Measurements from ENCODE around the gene CHST1.

CHST1 gene

DNA sequence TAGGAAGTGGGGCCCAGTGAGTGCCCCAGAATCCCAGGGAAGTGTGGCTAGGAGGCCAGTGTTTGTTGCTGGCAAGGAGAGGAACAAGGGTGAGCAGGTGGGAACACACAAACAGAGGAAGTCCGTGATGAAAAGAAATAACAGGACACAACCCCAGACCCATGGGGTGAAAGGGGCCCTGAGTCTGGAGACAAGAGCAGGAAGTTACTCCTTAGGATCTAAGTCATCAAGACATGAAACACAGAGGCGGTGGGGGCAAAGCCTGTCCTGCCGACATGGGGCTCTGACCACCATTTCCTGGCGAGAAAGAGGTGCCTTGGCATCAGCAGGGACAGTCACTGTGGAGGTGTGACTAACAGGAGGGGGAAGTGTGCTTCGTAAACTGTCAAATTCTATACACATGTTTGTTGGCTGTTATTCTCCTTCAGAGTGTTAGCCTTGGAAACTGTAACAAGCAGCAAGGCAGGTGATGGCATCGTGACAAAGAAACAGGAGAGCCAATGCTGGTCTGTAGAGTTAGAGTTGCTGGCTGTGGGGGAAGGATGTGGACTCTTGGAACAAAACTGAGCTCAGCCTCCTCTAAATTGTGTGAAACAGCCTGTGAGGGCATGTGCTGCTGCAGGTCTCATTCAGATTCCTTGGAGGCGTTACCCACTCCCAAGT is 21.7 kb downstream of the CHST1 start:
- DNase-seq = no peak

DNA sequence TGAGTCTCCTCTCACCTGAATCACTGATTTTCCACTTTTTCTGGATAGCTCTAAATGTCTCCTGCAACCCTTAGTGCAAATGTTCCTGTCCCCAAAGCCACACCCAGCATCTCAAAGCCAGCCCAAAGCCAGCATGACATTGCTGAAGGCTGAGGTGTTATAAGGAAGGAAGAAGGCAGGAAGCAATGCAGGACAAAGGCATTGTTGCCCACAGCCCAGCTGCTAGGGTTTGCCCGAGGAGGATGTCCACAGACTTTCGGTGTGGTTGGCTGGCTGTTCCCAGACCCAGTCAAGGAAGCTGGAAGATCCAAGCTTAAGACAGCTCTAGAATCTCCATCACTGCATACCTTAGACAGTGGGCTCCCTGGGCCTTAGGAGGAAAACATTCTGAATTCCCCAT is 23.5 kb downstream of the CHST1 start:
- no peak for DNase-seq

DNA sequence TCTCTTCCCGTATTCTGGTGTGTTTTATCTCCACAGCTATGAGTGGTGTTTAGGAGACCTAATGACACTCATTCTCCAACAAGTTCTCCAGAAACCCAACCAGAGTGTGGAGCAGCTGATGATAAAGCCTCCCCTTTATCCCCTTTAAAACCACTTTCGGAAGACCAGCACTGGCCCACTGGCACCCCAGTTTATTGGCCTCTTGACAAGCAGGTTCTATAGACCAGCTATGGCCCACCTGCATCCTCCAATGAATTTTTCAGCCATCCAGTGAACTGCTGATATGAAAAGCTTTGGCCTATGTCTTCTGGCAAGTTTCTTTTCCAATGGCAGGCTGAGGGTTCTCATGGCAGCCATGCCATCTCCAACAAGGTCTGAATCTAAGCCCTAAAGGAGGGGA is 27.4 kb downstream of the CHST1 start:
- DNase-seq = no peak

DNA sequence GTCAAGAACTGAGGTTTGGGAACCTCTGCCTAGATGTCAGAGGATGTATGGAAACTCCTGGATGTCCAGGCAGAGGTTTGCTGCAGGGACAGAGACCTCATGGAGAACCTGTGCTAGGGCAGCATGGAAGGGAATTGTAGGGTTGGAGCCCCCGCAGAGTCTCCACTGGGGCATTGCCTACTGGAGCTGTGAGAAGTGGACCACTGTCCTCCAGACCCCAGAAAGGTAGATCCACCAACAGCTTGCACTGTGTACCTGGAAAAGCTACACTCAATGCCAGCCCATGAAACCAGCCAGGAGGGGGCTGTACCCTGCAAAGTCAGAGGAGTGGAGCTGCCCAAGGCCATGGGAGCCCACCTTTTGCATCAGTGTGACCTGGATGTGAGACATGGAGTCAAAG is 29.5 kb downstream of the CHST1 start:
- no peak for DNase-seq

DNA sequence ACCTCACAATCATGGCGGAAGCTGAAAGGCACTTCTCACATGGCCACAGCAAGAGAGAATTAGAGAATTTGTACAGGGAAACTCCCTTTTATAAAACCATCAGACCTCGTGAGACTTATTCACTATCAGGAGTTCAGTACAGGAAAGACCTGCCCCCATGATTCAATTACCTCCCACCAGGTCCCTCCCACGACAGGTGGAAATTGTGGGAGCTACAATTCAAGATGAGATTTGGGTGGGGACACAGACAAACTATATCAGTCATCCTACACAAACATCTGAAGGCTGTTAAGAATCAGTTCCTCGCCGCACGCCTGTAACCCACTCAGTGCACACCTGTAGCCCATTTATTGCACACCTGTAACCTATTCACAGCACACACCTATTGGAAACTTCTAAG is 39.8 kb downstream of the CHST1 start:
- DNase-seq = no peak

DNA sequence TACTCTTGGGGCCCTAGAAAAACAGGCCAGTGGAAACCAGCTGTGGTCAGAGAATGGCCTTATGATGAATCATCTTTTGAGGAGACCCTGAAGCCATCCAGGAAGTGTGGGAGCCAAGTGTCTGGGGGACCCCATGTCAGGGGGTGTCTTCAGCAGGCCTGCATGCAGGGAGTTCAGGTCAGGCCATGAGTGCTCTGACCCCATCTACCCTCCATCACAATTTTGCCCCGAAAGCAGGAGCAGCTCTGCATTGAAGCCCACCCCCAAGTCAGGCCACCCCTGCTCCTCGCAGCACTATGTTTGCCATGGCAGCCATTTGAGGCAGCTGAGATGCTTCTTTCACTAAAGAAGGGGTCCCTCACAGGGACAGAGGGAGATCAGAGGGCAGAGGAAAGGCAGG is 41.3 kb downstream of the CHST1 start:
- DNase-seq = no peak

DNA sequence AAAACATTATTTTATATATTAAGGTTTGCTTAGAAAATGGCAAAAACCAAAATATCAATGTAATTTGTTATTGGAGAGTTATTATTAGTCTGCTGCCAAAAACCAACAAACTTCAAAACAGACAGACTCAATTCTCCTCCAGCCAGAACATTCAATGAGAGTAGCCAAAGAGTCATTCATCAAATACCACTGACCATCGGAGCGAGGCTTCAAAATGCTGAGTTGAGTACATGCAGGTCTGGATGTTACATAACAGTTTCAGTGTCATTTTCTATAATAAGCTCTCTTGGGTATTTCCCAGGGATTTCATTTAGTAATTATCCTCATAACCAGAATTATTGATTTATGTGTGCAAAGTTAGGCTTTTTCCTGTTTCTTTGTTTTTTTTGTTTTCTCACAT is 42.6 kb downstream of the CHST1 start:
- no peak for DNase-seq

DNA sequence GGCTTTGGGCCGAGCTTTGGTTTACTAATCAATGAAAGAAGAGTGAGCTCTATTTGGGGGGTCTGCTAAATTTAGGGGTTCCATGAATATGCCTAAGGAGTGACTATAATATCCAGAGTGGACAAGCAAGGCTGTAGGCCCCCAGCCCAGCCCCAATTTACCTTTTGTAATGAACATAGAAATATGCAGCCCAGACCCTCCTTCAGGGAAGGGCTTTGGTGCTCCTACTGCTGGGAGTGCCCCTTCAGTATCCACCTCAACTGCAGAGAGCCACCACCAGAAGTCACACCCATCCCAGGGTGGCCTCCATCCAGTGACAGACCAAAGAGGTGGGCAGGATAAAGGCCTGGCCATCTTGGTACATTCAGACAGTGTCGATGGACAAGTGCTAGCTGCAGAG is 43.1 kb downstream of the CHST1 start:
- no peak for DNase-seq

DNA sequence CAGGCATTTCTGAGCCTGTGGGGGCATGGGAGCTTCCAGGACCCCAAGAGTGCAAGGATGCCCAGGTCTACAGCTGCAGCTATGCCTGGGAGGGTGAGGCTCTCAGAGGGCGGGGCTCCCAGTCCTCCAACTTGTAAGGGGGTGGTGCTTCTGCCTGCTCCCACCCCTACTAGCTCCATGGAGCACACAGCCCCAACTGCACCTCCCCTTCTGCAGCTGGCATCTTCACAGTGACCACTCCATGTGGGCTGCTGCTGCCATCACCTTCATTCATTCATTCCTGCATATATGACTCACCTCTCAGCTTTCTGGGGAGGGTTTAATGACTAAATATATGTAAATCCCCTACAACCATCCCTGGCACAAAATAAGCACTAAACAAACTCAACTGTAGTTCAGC is 43.8 kb downstream of the CHST1 start:
- no peak for DNase-seq

DNA sequence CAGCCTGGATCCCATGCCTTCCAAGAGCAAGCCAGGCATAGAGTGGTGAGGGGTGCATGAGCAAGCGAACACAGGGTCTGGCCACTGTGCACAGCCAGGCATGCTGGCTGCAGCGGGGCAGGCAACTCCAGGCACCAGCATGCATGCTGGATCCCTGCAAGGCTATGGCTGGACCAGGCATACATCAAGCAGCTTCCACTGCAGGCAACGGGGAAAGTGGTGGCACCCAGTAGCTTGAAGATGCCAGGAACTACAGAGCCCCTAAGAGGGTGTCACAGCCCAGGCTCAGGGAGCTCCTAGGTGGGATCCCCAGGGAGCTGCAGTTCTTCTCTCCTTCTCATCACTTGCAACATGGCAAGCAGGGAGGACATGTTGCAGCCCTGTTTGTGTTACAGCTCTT is 45.2 kb downstream of the CHST1 start:
- no peak for DNase-seq

DNA sequence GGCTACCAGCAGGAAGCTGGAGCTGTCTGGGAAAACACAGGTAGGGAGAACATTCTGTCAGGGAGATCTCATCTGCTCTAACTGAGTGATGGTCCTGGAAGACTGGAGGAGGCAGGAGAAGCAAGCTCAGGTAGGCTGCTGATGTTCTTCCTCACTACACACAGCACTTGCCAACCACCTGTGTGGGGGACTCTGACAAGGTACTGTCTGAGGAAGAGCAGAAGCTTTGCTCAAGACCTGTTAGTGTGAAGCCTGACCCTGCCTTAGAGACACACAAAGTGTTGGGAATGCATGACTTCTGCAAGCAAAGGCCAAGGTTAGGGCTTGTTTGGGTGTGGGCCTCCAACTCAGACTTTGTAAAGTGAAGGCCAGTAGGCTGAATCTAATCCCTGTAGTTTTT is 46.5 kb downstream of the CHST1 start:
- no peak for DNase-seq

DNA sequence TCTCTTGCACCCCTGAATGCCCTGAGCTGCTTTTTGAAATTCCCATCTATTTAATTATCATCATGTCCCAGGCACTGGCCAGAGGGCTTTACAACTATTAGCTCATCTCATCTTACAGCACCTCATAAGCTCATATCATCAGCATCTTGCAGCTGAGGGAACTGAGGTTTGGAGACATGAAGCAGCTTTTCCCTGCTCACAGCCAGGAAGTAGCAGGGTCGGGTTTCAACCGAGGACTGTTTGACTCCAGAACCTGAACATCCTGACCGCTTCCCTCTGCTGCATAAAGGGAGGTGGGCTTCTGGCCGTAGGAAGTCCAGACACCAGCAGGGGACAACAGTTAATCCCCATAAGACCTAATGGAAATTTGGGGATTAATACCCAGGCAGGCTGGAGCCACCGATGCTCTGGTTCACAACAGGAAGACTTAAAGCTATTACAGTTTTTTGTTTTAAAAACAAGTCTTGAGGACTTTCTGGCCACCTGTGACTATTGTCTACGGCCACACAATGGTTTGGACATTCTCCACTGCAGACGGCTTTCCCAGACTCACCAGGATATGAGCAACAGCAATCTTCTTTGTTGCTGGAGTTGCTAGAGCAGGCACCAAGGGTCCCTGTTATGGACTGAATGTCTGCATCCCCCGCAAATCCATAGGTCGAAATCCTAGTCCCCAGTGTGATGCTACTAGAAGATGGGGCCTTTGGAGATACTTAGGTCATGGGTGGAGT is 47.4 kb downstream of the CHST1 start:
- no peak for DNase-seq

DNA sequence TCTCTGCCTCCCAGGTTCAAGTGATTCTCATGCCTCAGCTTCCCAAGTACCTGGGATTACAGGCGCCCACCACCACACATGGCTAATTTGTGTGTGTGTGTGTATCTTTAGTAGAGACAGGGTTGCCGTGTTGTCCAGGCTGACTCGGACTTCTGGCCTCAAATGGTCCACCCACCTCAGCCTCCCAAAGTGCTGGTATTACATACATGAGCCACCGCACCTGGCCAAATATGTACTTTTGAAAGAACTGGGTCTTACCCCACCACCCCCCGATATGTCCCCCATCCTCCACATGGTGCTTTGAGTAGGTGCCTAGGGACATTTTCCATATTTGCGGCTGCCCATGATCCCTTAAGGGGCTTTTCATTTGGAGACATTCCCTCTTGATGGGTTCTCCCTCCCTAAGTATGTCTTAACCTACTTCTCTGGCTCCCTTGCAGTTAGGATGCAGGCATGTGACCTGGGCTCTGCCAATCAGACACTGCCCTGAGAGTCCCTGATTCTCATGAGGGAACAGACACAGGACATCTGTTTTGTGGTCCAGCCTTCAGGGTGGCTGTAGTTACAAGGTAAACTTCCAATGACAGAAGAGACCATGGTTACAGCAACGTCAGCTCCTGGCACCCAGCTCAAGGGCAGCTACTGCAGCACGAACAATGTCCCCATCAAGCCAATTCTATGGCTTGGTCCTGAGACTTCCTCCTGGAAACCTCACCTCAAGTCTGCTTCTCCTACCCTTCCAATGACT is 48.4 kb downstream of the CHST1 start:
- DNase-seq = no peak

DNA sequence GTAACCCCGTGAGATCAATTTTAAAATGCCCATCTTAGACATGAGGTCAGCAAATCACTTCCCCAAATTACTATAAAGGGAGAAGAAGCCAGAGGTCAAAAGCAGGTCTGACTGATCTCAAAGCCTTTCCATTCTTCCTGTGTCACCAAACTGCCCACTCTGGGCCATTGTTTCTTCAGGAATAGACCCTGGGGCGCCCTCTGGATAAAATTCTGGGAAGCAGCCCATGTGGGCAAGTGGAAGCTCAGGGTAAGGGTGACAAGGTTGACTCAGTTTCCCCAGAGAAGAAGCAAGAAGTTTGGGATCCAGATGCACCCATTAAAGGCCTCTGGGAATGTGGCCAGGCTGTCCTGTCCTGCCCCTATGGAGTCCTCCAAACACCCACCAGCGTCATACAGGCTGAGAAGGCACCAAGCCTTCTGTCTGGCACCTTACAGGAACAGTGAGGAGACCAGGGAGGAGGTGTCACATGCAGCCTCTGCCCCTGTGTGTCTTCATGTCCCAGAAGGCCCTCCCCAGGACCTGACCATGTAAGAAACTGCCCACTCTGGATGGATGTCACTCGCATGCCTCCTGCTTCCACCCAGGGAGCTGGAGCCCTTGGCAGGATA is 50.1 kb downstream of the CHST1 start:
- DNase-seq = no peak

DNA sequence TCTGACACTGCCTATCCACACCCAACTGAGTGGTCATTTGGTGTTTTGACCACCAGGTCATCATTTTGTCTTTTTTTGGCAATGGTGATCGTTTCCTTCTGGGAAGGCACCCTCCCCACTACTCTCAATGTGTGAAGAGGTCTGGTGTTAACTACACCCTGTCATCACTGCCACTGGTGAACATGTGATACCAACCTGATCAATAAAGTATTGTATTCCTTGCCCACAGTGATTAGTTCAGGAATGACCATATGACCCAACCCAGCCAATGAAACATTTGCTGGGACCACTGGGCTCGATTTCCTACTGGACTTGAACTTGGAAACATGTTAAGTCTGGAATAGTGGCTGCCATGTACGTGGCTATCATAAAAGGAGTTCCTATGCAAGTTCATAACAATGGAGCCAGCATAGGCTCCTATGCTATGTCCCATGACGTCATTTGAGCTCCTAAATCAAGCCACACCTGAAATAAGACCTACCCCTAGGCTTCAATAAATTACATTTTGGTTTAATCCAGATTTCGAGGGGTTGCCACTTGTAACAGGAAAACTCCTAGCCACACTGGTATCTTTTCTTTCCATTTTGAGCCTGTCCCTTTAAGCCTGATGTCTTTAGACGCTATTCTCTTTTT is 51.1 kb downstream of the CHST1 start:
- DNase-seq = no peak

DNA sequence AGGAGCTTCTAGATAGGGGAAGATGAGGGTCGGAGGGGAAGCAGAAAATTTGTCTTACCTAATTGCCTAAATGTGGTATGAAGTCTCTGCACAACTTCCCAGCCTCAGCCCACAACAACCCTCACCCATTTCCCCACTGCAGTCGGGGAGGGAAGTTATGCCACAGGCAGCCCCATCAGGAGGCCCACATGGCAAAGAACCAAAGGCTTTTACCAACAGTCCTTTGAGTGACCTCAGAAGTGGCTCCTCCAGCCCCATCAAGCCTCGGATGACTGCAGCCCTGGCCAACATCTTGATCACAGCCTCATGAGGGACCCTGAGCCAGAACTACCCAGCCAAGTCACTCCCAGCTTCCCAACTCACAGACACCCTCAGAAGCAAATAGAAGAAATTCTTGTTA is 54.8 kb downstream of the CHST1 start:
- no peak for DNase-seq

DNA sequence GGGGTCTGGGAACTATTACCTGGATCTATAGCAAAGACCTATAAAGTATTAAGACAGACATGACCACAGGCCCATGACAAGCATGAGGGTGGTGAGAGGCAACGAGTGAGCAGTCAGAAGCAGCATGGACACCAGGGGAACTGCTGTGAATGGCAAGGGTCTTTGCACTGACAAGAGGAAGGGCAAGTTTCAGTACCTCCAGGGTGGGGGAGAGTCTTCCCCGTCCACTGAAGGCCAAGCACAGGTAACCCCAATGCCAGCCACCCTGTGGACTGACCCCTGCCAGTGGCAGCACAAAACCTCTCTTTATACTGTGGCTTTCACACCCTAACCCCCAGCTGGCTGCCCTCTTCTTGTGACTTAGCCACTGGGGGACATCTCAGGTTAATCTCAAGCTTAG is 55.5 kb downstream of the CHST1 start:
- DNase-seq = no peak

DNA sequence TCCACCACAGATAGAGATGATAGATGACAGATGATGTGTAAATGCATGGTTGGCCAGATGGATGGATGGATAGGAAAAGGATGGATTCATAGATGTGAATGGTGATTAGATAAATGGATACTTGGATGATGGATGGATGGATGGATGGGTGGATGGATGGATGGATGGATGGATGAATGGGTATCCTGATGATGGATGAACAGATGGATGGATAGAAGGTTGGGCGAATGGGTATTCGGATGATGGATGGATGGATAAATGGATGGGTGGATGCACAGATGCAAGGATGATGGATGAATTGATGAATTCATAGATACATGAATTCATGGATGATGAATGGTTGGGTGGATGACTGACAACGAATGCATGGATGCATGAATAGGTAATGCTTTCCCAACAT is 56.1 kb downstream of the CHST1 start:
- DNase-seq = no peak

DNA sequence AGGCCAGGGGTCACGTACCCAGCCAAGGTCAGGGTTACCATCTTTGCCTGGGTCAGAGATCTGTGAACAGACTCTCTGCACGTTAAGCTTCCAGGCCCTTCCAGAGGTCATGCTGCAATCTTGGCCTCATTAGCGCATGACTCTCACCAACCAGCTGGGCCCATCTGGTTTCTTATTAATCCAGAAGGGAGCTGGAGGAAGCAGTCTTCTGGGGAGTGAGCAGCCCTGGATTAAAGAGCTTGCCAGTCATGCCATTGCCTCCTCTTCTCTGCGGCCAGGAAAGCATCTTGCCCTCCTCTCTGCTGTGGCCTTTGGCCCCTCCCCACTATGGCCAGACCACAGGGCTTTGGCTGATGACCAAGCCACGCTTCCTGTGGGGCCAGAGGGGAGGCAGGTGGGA is 57.4 kb downstream of the CHST1 start:
- DNase-seq = no peak

DNA sequence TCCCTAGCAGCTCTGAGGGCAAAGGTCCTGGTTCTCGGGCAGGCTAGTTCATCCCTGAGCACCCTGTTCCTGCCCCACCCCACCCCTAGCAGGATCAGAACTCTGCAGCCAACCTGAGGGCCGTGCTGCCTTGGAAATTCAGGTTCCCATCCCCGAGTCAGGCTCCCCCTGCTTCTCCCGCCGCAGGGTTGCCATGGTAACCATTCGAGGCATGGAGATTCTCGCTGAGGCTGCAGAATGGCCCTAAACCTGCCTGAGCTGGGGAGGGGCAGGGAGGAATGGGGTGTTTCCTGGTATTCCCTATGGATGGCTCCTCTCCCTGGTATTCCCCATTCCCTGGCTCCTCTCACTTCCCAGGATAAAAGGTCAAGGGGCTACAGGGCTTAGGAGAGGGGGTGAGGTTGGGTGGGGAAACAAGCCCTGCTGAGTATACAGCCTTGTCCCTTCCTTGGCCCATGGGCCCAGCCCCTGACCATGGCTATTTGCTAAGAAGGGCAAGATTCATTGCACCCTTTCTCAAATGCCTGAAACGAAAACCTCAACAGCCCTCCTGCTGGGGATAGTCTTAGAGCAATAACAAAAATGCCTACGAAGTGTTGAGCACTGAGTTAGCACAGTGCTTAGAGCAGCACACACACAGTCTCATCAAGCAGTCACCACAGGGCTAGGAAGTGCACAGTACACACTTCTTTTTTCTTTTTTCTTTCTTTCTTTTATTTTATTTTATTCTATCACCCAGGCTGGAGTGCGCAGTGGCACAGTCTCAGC is 58.7 kb downstream of the CHST1 start:
- peak; percentile 3 for DNase-seq

DNA sequence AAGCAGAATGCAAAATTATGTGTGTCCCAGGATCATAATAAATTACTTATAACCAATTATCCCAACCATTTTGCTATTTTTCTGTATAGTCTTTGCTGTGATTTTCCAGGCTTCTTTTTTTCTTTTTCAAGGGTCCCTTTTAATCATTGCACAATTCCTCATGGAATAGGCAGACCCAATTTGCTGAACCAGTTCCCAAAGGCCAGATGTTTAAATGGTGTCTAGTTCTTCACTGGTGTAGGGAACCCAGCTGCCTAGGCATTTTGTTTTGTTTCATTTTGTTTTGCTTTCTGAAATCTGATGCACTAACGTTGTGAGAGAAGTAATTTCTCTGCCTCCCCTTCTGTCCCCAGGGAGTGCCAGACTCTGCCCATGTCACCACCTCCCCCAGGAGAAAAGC is 60.4 kb downstream of the CHST1 start:
- DNase-seq = no peak

DNA sequence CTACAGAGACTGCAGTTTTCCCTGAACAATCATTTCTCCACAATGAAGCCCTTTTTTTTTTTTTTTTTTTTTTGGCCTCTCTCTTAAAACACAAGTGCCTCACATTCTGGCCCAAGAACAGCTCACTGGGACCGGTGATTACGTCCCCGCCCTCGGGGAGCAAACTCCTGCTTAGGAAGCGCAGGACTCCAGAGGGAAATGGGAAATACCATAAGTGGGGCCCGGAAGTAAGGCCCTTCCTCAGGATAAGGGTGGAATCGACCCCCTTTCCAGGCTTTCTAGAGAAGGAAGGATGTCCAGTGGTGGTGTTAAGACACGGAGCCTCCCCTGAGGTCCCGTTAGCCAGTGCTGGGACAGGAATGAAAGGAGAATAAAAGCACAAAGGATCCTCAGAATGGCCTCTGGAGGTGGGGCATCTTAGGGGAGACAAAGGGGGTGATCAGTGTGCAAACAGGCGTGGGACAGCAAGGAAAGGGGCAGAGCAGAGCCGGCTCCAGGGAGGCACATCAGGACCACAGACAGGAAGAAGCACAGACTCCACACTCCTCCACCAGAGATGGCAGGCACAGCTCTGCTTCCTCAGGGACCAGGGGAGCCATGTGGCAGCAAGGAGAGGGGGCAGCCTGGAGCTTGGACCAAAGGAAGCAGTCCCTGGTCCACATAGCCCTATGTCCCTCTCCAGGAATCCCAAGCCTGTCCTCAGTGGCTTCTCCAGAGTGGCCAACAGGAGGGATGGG is 61.3 kb downstream of the CHST1 start:
- DNase-seq = no peak
